ENCODE data around the gene LRP1B.
"Not testable (repeated sequence)": the region's sequence is repeated elsewhere in the genome, so short reads cannot be mapped to it uniquely, and the experiment has no call there.

LRP1B gene

GRCh38 chr2:141195087-141195486 lies 935.7 kb downstream of the LRP1B start:
- DNase-seq (ENCODE audit: low read depth in 3 of 3, low spot score in 1 of 3), result no peak

GRCh38 chr2:141187075-141187439 lies 943.8 kb downstream of the LRP1B start:
- no peak for DNase-seq (ENCODE audit: low read depth in 3 of 3, low spot score in 1 of 3)

- DNase-seq (ENCODE audit: low read depth in 3 of 3, low spot score in 1 of 3), result no peak
These were observed 944.3 kb downstream of the LRP1B start for GRCh38 chr2:141186413-141187074.

- DNase-seq (ENCODE audit: low read depth in 3 of 3, low spot score in 1 of 3), result no peak
These were observed 948.6 kb downstream of the LRP1B start for GRCh38 chr2:141182246-141182645.

GRCh38 chr2:141169117-141169516 lies 961.7 kb downstream of the LRP1B start:
- not testable (repeated sequence) for DNase-seq (ENCODE audit: low read depth in 3 of 3, low spot score in 1 of 3)

- DNase-seq (ENCODE audit: low read depth in 3 of 3, low spot score in 1 of 3), result no peak
These were observed 968.5 kb downstream of the LRP1B start for GRCh38 chr2:141162314-141162713.

GRCh38 chr2:141151611-141152286 lies 979.1 kb downstream of the LRP1B start:
- DNase-seq (ENCODE audit: low read depth in 3 of 3, low spot score in 1 of 3), result no peak

- no peak for DNase-seq (ENCODE audit: low read depth in 3 of 3, low spot score in 1 of 3)
These were observed 988.8 kb downstream of the LRP1B start for GRCh38 chr2:141142025-141142424.

GRCh38 chr2:141137122-141137693 lies 993.6 kb downstream of the LRP1B start:
- DNase-seq (ENCODE audit: low read depth in 3 of 3, low spot score in 1 of 3), result no peak

- no peak for DNase-seq (ENCODE audit: low read depth in 3 of 3, low spot score in 1 of 3)
These were observed 996.9 kb downstream of the LRP1B start for GRCh38 chr2:141133883-141134282.

- no peak for DNase-seq (ENCODE audit: low read depth in 3 of 3, low spot score in 1 of 3)
These were observed 1005.4 kb downstream of the LRP1B start for GRCh38 chr2:141125432-141125831.

GRCh38 chr2:141118836-141119235 lies 1012.0 kb downstream of the LRP1B start:
- no peak for DNase-seq (ENCODE audit: low read depth in 3 of 3, low spot score in 1 of 3)

GRCh38 chr2:141113301-141113700 lies 1017.5 kb downstream of the LRP1B start:
- no peak for DNase-seq (ENCODE audit: low read depth in 3 of 3, low spot score in 1 of 3)

GRCh38 chr2:141109633-141110032 lies 1021.2 kb downstream of the LRP1B start:
- no peak for DNase-seq (ENCODE audit: low read depth in 3 of 3, low spot score in 1 of 3)

- DNase-seq (ENCODE audit: low read depth in 3 of 3, low spot score in 1 of 3), result no peak
These were observed 1025.1 kb downstream of the LRP1B start for GRCh38 chr2:141105763-141106162.

- DNase-seq (ENCODE audit: low read depth in 3 of 3, low spot score in 1 of 3), result no peak
These were observed 1027.6 kb downstream of the LRP1B start for GRCh38 chr2:141103216-141103615.

- DNase-seq (ENCODE audit: low read depth in 3 of 3, low spot score in 1 of 3), result no peak
These were observed 1051.6 kb downstream of the LRP1B start for GRCh38 chr2:141079231-141079630.

GRCh38 chr2:141075753-141076152 lies 1055.1 kb downstream of the LRP1B start:
- DNase-seq (ENCODE audit: low read depth in 3 of 3, low spot score in 1 of 3), result no peak

- no peak for DNase-seq (ENCODE audit: low read depth in 3 of 3, low spot score in 1 of 3)
These were observed 1062.6 kb downstream of the LRP1B start for GRCh38 chr2:141068053-141068682.

GRCh38 chr2:141065042-141065441 lies 1065.8 kb downstream of the LRP1B start:
- DNase-seq (ENCODE audit: low read depth in 3 of 3, low spot score in 1 of 3), result no peak

GRCh38 chr2:141063406-141063805 lies 1067.4 kb downstream of the LRP1B start:
- no peak for DNase-seq (ENCODE audit: low read depth in 3 of 3, low spot score in 1 of 3)

- no peak for DNase-seq (ENCODE audit: low read depth in 3 of 3, low spot score in 1 of 3)
These were observed 1068.4 kb downstream of the LRP1B start for GRCh38 chr2:141062443-141062842.

Measured in stimulated activated CD4-positive, alpha-beta T cell treated with anti-CD3 and anti-CD28 coated beads, TNF-alpha, amount 100 ng/mL, for 1 hour (primary cell).